HepG2 (cell line): Measurements from ENCODE around the gene CRKL. TPM values are rescaled to one million over a fixed set of nuclear protein-coding genes. Genes with fewer than 3 reads are reported as not detected.
A peak's percentile ranks its signal among the peaks of the same experiment; 100 is the strongest.

Experiments
- AKNA ChIP-seq: sonication (generic); formaldehyde crosslinking; IDR thresholded peaks from 2 replicates; pipeline ENCODE4 v1.4.0; 2020; ENCODE audit warnings: missing genetic modification reagents, borderline replicate concordance
- ERF ChIP-seq: IDR thresholded peaks from 2 replicates; pipeline ENCODE4 v1.6.1; 2018; ENCODE audit warnings: missing biosample characterization, missing genetic modification reagents
- FLYWCH1 ChIP-seq: sonication (generic); formaldehyde crosslinking; IDR thresholded peaks from 2 replicates; pipeline ENCODE4 v1.8.1; 2023; ENCODE audit warnings: mild to moderate bottlenecking, missing genetic modification reagents
- FOSL2 ChIP-seq: sonication (generic); formaldehyde crosslinking; IDR thresholded peaks from 2 replicates; pipeline ENCODE4 v1.4.0; 2020; ENCODE audit warnings: missing genetic modification reagents
- GABPB1 ChIP-seq: IDR thresholded peaks from 2 replicates; pipeline ENCODE4 v1.6.1; 2016; ENCODE audit warnings: mild to moderate bottlenecking, missing genetic modification reagents, moderate library complexity, missing compliant biosample characterization
- GPN1 ChIP-seq: sonication (generic); formaldehyde crosslinking; IDR thresholded peaks from 2 replicates; pipeline ENCODE4 v1.5.1; 2020; ENCODE audit warnings: missing genetic modification reagents, borderline replicate concordance
- HNF4G ChIP-seq, 2 experiments: sonication (generic) in 1 of 2; formaldehyde crosslinking in 1 of 2; IDR thresholded peaks; 2 replicates each; pipeline versions ENCODE4 v1.4.0 to v1.6.1; 2011 to 2020; ENCODE audit warnings: borderline replicate concordance in 2 of 2, low read depth in 2 of 2, mild to moderate bottlenecking in 2 of 2, low read length in 1 of 2, missing genetic modification reagents in 1 of 2, moderate library complexity in 1 of 2
- MZF1 ChIP-seq: sonication (generic); formaldehyde crosslinking; IDR thresholded peaks from 2 replicates; pipeline ENCODE4 v1.8.1; 2023; ENCODE audit warnings: mild to moderate bottlenecking, missing genetic modification reagents, borderline replicate concordance
- SRY ChIP-seq: sonication (generic); formaldehyde crosslinking; IDR thresholded peaks from 2 replicates; pipeline ENCODE4 v1.8.0; 2022; ENCODE audit warnings: mild to moderate bottlenecking, missing genetic modification reagents
- TBX3 ChIP-seq: fragments of 450-650 bp; IDR thresholded peaks from 2 replicates; pipeline ENCODE4 v1.6.1; 2017; ENCODE audit warnings: antibody characterized with exemption, mild to moderate bottlenecking, inconsistent platforms, borderline replicate concordance
- TEAD2 ChIP-seq: sonication (generic); formaldehyde crosslinking; IDR thresholded peaks from 2 replicates; pipeline ENCODE4 v1.9.0; 2021; ENCODE audit warnings: missing genetic modification reagents
- TP53 ChIP-seq: sonication (generic); formaldehyde crosslinking; conservative IDR thresholded peaks from 2 replicates; pipeline ENCODE4 v1.4.0; 2020; ENCODE audit warnings: missing genetic modification reagents
- ZBTB10 ChIP-seq: sonication (generic); formaldehyde crosslinking; IDR thresholded peaks from 2 replicates; pipeline ENCODE4 v1.4.0; 2020; ENCODE audit warnings: missing genetic modification reagents, borderline replicate concordance
- ZNF430 ChIP-seq: sonication (generic); formaldehyde crosslinking; IDR thresholded peaks from 2 replicates; pipeline ENCODE4 v1.9.0; 2021; ENCODE audit warnings: mild to moderate bottlenecking, missing genetic modification reagents
- ZNF646 ChIP-seq: sonication (generic); formaldehyde crosslinking; IDR thresholded peaks from 2 replicates; pipeline ENCODE4 v1.9.0; 2021; ENCODE audit warnings: mild to moderate bottlenecking, missing genetic modification reagents
- ZNF713 ChIP-seq: sonication (generic); formaldehyde crosslinking; IDR thresholded peaks from 2 replicates; pipeline ENCODE4 v1.4.0; 2020; ENCODE audit warnings: mild to moderate bottlenecking, missing genetic modification reagents
- polyA plus RNA-seq, 8 experiments: library from polyadenylated mRNA; depleted of rRNA in 3 of 8; stranded (reverse) in 7 of 8; unstranded in 1 of 8; fragments of >200 nt; fragmentation: Illumina TruSeq in 4 of 8; extraction: Trizol in 4 of 8; gene quantifications; 2 replicates each; pipeline versions ENCODE4 v1.2.1 to v1.2.3, GENCODE V29; 2011 to 2016; ENCODE audit warnings: low read depth in 4 of 8, missing spikeins in 1 of 8, mixed read lengths in 1 of 8; ENCODE audit not compliant: insufficient read depth in 1 of 8
- total RNA-seq, 5 experiments: library from RNA; depleted of rRNA; stranded (reverse); fragments of >200 nt; fragmentation: Illumina TruSeq; extraction: Trizol; gene quantifications; 2 replicates each; pipeline ENCODE4 v1.2.3, GENCODE V29; 2016; ENCODE audit warnings: low read depth in 1 of 5

The CRKL gene
- total and polyA plus RNA-seq, 2 of the 13 experiments (the other 11 are each of a cell fraction or from before 2014, with no cell fraction given): 37.4 to 60.6 TPM

GRCh38 chr22:20949698-20950183 is 32.5 kb downstream of the CRKL start (continued):
- no peak for TF ChIP-seq FLYWCH1 (CRISPR knock-in tag)
- peak; percentile 82 for TF ChIP-seq ZNF646 (CRISPR knock-in tag)
- TF ChIP-seq MZF1: no peak
- TF ChIP-seq ZNF430 (CRISPR knock-in tag): peak; percentile 60; the same call in 1 of the 2 replicates
- no peak for TF ChIP-seq GPN1
- no peak for TF ChIP-seq HNF4G (IDR thresholded peaks at IDR 0.05; ENCODE audit: borderline replicate concordance, low read depth, low read length)
- no peak; the same call in 1 of the 2 replicates for TF ChIP-seq HNF4G (CRISPR knock-in tag; IDR thresholded peaks at IDR 0.05; ENCODE audit: borderline replicate concordance, low read depth)
- TF ChIP-seq ZNF713 (CRISPR knock-in tag): no peak
- TF ChIP-seq GABPB1 (CRISPR knock-in tag): no peak
- TF ChIP-seq SRY: no peak
- TF ChIP-seq ERF (CRISPR knock-in tag): peak; percentile 64
- TF ChIP-seq TEAD2 (CRISPR knock-in tag): no peak
- no peak for TF ChIP-seq ZBTB10 (CRISPR knock-in tag)
- TF ChIP-seq TP53 (CRISPR knock-in tag): no peak
- TF ChIP-seq FOSL2 (CRISPR knock-in tag): peak; percentile 52
- peak; percentile 25; the same call in 1 of the 2 replicates for TF ChIP-seq TBX3
- TF ChIP-seq AKNA (CRISPR knock-in tag): no peak
